Choroid plexus epithelial cell (primary cell): ENCODE results near the gene CSPG4.

ENCODE experiments used
- DNase-seq: peaks from one replicate; pipeline ENCODE4 v3.0.0-alpha.2; 2010; ENCODE audit warnings: low read depth
- H3K4me3 ChIP-seq: 2 replicates; pipeline ENCODE4 v1.5.1; 2011; ENCODE audit warnings: low read depth, mild to moderate bottlenecking, control low read depth, low read length, moderate library complexity
- CTCF ChIP-seq: conservative IDR thresholded peaks from 2 replicates; pipeline ENCODE4 v1.5.1; 2011; ENCODE audit warnings: low read depth, mild to moderate bottlenecking, control low read depth, inconsistent platforms, low read length, moderate library complexity

Gene CSPG4

GRCh38 chr15:75727851-75728715 lies 15.4 kb upstream of the CSPG4 start:
- peak; percentile 57 for DNase-seq
- peak; percentile 77 for TF ChIP-seq CTCF
- no peak overlapping the region for H3K4me3 ChIP-seq

GRCh38 chr15:75727031-75727531 lies 14.4 kb upstream of the CSPG4 start:
- no peak overlapping the region for H3K4me3 ChIP-seq
- no peak for DNase-seq
- no peak for TF ChIP-seq CTCF

- no peak for TF ChIP-seq CTCF
- H3K4me3 ChIP-seq: no peak overlapping the region
- DNase-seq: no peak
Measured at GRCh38 chr15:75725719-75726607, 13.3 kb upstream of the CSPG4 start.

GRCh38 chr15:75725006-75725718 lies 12.5 kb upstream of the CSPG4 start:
- no peak for DNase-seq
- no peak overlapping the region for H3K4me3 ChIP-seq
- TF ChIP-seq CTCF: no peak

- TF ChIP-seq CTCF: no peak
- peak; percentile 97 for DNase-seq
- no peak overlapping the region for H3K4me3 ChIP-seq
Measured at GRCh38 chr15:75723847-75724660, 11.4 kb upstream of the CSPG4 start.
